Transverse colon (tissue), 4 donors: ENCODE measurements around the gene SMYD3. TPM values are rescaled to one million over a fixed set of nuclear protein-coding genes. Genes with fewer than 3 reads are reported as not detected.

Experiments used
- DNase-seq: peaks from one replicate; pipeline ENCODE4 v3.0.0-alpha.2; 2019
- H3K27ac ChIP-seq, 4 donors: fragments of 200-600 bp; sonication (generic); 2 replicates each; pipeline ENCODE4 v1.5.1; 2016 to 2018; ENCODE audit warnings: inconsistent platforms in 4 of 4
- H3K27me3 ChIP-seq: fragments of 200-600 bp; sonication (generic); 2 replicates; pipeline ENCODE4 v1.5.1; 2017; ENCODE audit warnings: inconsistent platforms
- H3K36me3 ChIP-seq, 4 donors: fragments of 200-600 bp; sonication (generic); 2 replicates each; pipeline ENCODE4 v1.5.1; 2017 to 2019; ENCODE audit warnings: inconsistent platforms in 4 of 4
- H3K4me1 ChIP-seq, 4 donors: fragments of 200-600 bp; sonication (generic); 2 replicates each; pipeline ENCODE4 v1.5.1; 2017 to 2020; ENCODE audit warnings: inconsistent platforms in 4 of 4
- H3K4me3 ChIP-seq, 4 donors: fragments of 200-600 bp; sonication (generic); 1 replicate in 1 of 4; 2 replicates in 3 of 4; pipeline versions ENCODE4 v1.5.1 to v1.6.1; 2017 to 2019; ENCODE audit warnings: inconsistent platforms in 4 of 4
- H3K9me3 ChIP-seq, 2 donors: fragments of 200-600 bp; sonication (generic); 2 replicates each; pipeline ENCODE4 v1.5.1; 2017 to 2019; ENCODE audit warnings: inconsistent platforms in 2 of 2
- CTCF ChIP-seq, 5 experiments: fragments of 200-600 bp in 3 of 5; fragments of 450-650 bp in 2 of 5; sonication (generic) in 3 of 5; IDR thresholded peaks; 1 replicate in 2 of 5; 2 replicates in 3 of 5; pipeline ENCODE4 v1.5.1; 2016 to 2017; ENCODE audit warnings: antibody characterized with exemption in 5 of 5, inconsistent platforms in 3 of 5, mild to moderate bottlenecking in 2 of 5, moderate library complexity in 1 of 5
- EP300 ChIP-seq: sonication (generic); formaldehyde crosslinking; IDR thresholded peaks from one replicate; pipeline ENCODE4 v1.6.1; 2017; ENCODE audit warnings: antibody characterized with exemption, low read depth
- POLR2A ChIP-seq: fragments of 450-650 bp; IDR thresholded peaks from one replicate; pipeline ENCODE4 v1.6.1; 2016; ENCODE audit warnings: antibody characterized with exemption, mild to moderate bottlenecking, moderate library complexity
- POLR2AphosphoS5 ChIP-seq, 3 donors: sonication (generic); formaldehyde crosslinking; IDR thresholded peaks; one replicate each; pipeline ENCODE4 v1.6.1; 2016; ENCODE audit warnings: antibody characterized with exemption in 3 of 3
- WGBS, 2 donors: methylation state at CpG; one replicate each; pipeline ENCODE4 v1.1.5; 2018; ENCODE audit warnings: low coverage in 1 of 2; 5-methylcytosine and 5-hydroxymethylcytosine counted together
- in situ Hi-C, 4 donors: fragments of 200-750 bp; cut with MboI; loops; one replicate each; pipeline versions ENCODE4 v1.15.0 to v1.15.1; 2017; ENCODE audit warnings: low sequenced_read_pairs in 3 of 4, low pct_ligation_motif_present in 1 of 4, low pct_unique_long_range_greater_than_20kb in 1 of 4
- intact Hi-C: fragments of 100-400 bp; cut with DNase I; formaldehyde crosslinking; loops from one replicate; pipeline ENCODE4 v1.15.1; 2023; ENCODE audit warnings: low total_unique reads
- total RNA-seq, 4 donors: library from RNA; depleted of rRNA; stranded (reverse); fragments of >200 nt; gene quantifications; one replicate each; pipeline ENCODE4 v1.1.0, GENCODE V29; 2016

SMYD3 gene
- total RNA-seq, 4 donors from 2014 or later = 10.5 to 31.3 (median 25.8) TPM

DNA sequence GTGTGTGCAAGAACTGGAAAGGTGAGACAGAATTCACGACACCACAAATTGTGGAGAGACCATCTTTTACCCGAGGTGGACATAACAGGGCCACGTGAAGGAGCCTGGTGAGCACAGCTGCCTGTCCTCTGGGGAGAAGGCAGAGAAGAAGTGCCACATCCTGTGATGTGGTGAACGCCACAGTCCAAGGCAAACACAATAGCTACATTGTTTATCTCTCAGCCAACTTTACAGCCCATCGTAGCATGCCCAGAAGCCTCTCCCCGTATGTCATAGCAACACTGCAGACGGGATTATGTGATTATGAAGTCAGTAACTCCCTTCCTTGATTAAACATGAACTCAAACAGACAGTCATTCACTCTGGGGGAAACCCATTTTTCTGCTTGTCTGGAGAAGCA is 612.2 kb downstream of the SMYD3 start:
- H3K27ac ChIP-seq = no peak overlapping the region
- peak; percentile 58 for DNase-seq
- no peaks in the 10 kb centered on the region for H3K9me3 ChIP-seq
- intact Hi-C loops = no loop called here
- TF ChIP-seq EP300 (no peak), POLR2A (no peak), POLR2AphosphoS5 (IDR thresholded peaks at IDR 0.05) (peak in 1 of 3 donors; percentile 42), CTCF (IDR thresholded peaks at IDR 0.05) (no peak)
- H3K27me3 ChIP-seq = no peaks in the 10 kb centered on the region
- H3K36me3 ChIP-seq = no peaks in the 10 kb centered on the region
- 53% methylated on average over 7 of the region's 7 CpGs; no CpG with 5 or more reads in 1 of the 2 donors for WGBS, 2 donors
- H3K4me3 ChIP-seq = no peak overlapping the region
- H3K4me1 ChIP-seq = no peaks in the 10 kb centered on the region
- in situ Hi-C loops = no loop called here

DNA sequence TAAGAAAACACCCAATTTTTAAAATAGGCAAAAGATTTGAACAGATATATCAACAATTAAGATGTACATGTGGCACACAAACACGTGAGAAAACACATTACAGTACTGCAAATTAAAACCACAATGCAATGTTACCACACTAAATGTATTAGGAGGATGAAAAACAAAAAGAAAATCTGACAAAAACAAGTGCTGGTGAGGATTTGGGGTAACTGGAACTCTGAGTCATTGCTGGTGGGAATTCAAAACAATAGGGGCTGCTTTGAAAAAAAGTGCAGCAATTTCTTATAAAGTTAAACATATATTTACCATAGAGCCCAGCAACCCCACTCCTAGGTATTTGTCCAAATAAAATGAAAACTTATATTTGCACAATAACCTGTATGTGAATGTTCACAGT is 614.1 kb downstream of the SMYD3 start:
- Histone ChIP-seq H3K4me3 (no peak overlapping the region), H3K9me3 (peaks cover 0 to 4% of the 10 kb centered on the region in 2 donors), H3K36me3 (no peaks in the 10 kb centered on the region), H3K27me3 (no peaks in the 10 kb centered on the region), H3K4me1 (no peaks in the 10 kb centered on the region), H3K27ac (no peak overlapping the region)
- intact Hi-C loops (no loop called here), in situ Hi-C loops (no loop called here)
- DNase-seq = no peak
- TF ChIP-seq CTCF (IDR thresholded peaks at IDR 0.05) = no peak
- no peak for TF ChIP-seq POLR2AphosphoS5 (IDR thresholded peaks at IDR 0.05)
- TF ChIP-seq POLR2A = no peak
- no peak for TF ChIP-seq EP300
- WGBS, 2 donors = 86 to 92% methylated on average over 1 of the region's 1 CpG

DNA sequence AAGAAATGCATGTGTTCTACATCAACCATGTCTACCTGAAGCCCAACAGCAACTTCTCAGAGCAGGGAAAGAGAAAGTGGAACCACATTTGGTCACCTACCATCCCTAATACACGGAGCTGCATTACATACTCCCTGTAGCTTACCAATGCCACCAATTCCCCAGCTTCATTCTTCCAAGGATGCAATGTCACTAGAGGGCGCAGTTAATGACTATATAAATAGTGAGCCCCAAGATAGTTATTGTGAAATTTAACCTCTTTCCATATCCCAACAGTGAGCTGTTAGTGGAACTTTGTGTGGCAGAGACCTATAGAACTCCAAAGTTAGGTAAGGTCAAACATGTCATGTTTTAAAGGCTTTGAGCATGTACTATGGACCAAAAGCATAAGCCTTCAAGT is 618.3 kb downstream of the SMYD3 start:
- no peak for DNase-seq
- no peaks in the 10 kb centered on the region for H3K27me3 ChIP-seq
- intact Hi-C loops (no loop called here), in situ Hi-C loops (no loop called here)
- H3K27ac ChIP-seq = no peak overlapping the region
- TF ChIP-seq CTCF (IDR thresholded peaks at IDR 0.05) (peak in 3 of 5 experiments; percentile 15 to 34 (median 29)), EP300 (no peak)
- 56% methylated on average over 2 of the region's 2 CpGs; no CpG with 5 or more reads in 1 of the 2 donors for WGBS, 2 donors
- H3K9me3 ChIP-seq = peaks cover 0 to 4% of the 10 kb centered on the region in 2 donors
- H3K4me3 ChIP-seq = no peak overlapping the region
- H3K36me3 ChIP-seq = no peaks in the 10 kb centered on the region
- H3K4me1 ChIP-seq = no peaks in the 10 kb centered on the region

DNA sequence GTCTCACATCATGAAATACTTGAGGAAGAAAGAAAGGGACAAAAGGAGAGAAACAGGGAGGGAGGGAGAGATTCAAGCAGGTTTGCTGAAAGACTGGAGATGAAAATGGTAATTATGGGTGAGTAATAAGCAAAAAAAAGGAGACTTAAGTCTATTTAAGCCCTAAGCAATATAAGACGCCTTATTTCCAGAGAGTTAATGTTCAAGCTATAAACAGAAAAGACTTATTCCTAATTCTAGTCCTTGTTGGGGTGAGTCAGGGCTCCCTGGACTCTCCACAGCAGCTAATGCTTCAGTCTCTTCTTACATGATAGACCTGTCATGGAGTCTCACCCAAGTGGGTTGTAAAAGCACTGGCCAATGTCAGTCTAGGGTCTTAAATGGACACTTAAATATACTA is 619.2 kb downstream of the SMYD3 start:
- TF ChIP-seq CTCF (IDR thresholded peaks at IDR 0.05) (no peak), POLR2A (no peak), EP300 (no peak), POLR2AphosphoS5 (IDR thresholded peaks at IDR 0.05) (no peak)
- no peak overlapping the region for H3K27ac ChIP-seq
- H3K9me3 ChIP-seq = peaks cover 0 to 4% of the 10 kb centered on the region in 2 donors
- H3K36me3 ChIP-seq = no peaks in the 10 kb centered on the region
- no peak for DNase-seq
- in situ Hi-C loops = no loop called here
- H3K27me3 ChIP-seq = no peaks in the 10 kb centered on the region
- H3K4me3 ChIP-seq = no peak overlapping the region
- intact Hi-C loops = no loop called here
- H3K4me1 ChIP-seq = no peaks in the 10 kb centered on the region
- WGBS, 2 donors = 67 to 70% methylated on average over 1 of the region's 1 CpG
